Fibroblast of the aortic adventitia (primary cell): Measurements from ENCODE around the gene STIM1. TPM values are rescaled to one million over a fixed set of nuclear protein-coding genes. Genes with fewer than 3 reads are reported as not detected.

Experiments used
- DNase-seq: peaks from one replicate; pipeline ENCODE4 v3.0.0-alpha.2; 2010; ENCODE audit warnings: low read depth
- H3K4me3 ChIP-seq: 2 replicates; pipeline ENCODE4 v1.5.1; 2011; ENCODE audit warnings: low read depth, mild to moderate bottlenecking, control low read depth, low read length, moderate library complexity
- total RNA-seq: library from RNA; depleted of rRNA; stranded (reverse); fragments of >200 nt; gene quantifications from 2 replicates; pipeline ENCODE4 v1.2.3, GENCODE V29; 2012; ENCODE audit warnings: low replicate concordance
- TF ChIP-seq, protein P1 (sequence below): IDR thresholded peaks from 2 replicates; pipeline ENCODE4 v1.5.1; 2011; ENCODE audit warnings: mild to moderate bottlenecking, low read length, control low read depth, inconsistent platforms; ENCODE audit not compliant: insufficient read depth

STIM1 gene
- total RNA-seq, 1 donor = 21.6 TPM

- no peak for DNase-seq
- H3K4me3 ChIP-seq = no peak overlapping the region
- TF ChIP-seq, protein P1, sequence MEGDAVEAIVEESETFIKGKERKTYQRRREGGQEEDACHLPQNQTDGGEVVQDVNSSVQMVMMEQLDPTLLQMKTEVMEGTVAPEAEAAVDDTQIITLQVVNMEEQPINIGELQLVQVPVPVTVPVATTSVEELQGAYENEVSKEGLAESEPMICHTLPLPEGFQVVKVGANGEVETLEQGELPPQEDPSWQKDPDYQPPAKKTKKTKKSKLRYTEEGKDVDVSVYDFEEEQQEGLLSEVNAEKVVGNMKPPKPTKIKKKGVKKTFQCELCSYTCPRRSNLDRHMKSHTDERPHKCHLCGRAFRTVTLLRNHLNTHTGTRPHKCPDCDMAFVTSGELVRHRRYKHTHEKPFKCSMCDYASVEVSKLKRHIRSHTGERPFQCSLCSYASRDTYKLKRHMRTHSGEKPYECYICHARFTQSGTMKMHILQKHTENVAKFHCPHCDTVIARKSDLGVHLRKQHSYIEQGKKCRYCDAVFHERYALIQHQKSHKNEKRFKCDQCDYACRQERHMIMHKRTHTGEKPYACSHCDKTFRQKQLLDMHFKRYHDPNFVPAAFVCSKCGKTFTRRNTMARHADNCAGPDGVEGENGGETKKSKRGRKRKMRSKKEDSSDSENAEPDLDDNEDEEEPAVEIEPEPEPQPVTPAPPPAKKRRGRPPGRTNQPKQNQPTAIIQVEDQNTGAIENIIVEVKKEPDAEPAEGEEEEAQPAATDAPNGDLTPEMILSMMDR = no peak
Observed at GRCh38 chr11:4019891-4020290, 164.4 kb downstream of the STIM1 start.

DNA sequence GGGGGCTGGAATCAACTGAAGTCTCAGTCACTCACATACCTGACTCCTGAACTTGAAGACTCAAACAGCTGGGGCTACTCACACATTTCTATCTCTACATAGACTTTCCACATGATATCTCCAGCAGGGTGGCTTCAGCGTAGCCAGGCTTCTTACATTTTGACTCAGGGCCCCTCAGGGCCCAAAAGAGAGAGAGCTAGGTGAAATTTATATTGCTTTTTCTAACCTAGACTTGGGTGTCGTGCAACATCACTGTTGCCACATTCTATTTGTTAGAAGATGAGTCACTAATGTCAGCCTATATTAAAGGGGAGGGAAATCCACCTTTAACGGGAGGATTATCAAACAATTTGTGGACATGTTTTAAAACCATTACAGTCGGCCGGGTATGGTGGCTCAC lies 167.2 kb downstream of the STIM1 start:
- TF ChIP-seq, protein P1 = no peak
- no peak for DNase-seq
- H3K4me3 ChIP-seq = no peak overlapping the region

DNA sequence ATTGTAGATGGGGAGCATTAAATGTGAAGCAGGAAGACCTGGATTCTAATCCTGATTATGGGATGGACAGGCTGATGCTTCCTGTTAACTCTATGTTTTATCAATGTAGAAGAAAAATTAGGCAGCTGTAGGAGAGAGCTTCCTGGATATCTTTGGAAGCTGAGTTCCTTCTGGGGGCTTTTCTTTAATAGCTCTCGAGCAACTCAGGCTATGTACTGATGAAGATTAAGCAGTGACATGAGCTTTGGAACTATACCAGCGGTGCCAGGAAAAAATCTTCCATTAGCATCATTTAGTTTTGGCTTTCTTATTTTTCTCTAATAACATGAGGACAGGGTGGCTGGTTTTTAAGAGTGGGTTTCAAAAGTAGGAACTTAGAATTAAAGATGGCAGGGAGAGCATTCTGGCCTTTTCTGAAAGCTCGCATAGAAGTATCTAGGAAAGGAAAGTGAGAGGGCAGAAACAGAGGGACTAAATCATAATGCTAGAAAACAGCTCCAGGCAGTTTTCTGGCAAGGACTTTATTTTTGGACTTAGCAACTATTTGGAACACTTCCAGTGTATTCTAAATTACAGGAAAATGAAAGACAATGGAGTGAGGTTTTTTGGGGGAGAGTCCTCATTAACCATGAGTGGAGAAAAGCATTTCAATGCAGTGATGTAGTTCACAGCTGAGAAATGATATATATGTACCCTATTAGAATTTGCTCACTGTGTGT lies 169.9 kb downstream of the STIM1 start:
- DNase-seq = peak; percentile 95
- TF ChIP-seq, protein P1 = no peak
- H3K4me3 ChIP-seq = no peak overlapping the region

DNA sequence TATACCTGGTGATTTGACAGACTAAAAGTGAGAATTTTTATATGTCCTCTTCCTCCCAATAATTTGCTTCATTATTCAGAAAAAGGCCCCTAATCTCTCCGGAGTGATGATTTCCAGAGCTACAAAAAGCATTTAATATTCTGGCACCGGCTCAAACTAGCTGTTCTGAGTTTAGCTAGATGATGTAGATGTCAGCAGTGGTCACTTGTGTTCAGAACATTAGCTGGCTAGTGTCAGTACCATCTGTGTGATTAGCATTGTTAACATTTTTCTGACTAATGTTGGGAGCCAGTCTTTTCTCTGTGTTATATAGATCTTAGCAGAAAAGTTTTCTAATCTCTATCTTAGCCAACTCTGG lies 170.5 kb downstream of the STIM1 start:
- TF ChIP-seq, protein P1 = no peak
- DNase-seq = peak; percentile 84
- H3K4me3 ChIP-seq = no peak overlapping the region

GRCh38 chr11:4026389-4026788 lies 170.9 kb downstream of the STIM1 start:
- no peak for DNase-seq
- no peak overlapping the region for H3K4me3 ChIP-seq
- TF ChIP-seq, protein P1 = no peak

GRCh38 chr11:4027746-4028145 lies 172.3 kb downstream of the STIM1 start:
- TF ChIP-seq, protein P1 = no peak
- no peak for DNase-seq
- H3K4me3 ChIP-seq = no peak overlapping the region

GRCh38 chr11:4030197-4030596 lies 174.7 kb downstream of the STIM1 start:
- TF ChIP-seq, protein P1 = no peak
- no peak for DNase-seq
- no peak overlapping the region for H3K4me3 ChIP-seq
